ENCODE results near the gene BCAR1.
"Not testable (repeated sequence)": the region's sequence is repeated elsewhere in the genome, so short reads cannot be mapped to it uniquely, and the experiment has no call there.

Gene BCAR1

GRCh38 chr16:75271441-75272096, 20.1 kb upstream of the BCAR1 start:
- no peak for DNase-seq

DNA sequence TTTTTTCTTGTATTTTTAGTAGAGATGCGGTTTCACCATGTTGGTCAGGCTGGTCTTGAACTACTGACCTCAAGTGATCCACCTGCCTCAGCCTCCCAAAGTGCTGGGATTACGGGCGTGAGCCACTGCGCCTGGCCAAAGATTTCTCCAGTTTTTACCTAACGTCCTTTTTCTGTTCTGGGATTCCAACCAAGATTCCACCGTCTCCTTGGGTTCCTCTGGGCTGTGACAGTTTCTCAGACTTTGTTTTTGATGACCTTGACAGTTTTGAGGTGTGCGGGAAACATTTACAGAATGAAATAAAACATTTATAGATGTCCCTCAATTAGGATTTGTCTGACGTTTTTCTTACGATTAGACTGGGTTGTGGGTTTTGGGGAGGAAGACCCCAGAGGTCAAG, 17.9 kb upstream of the BCAR1 start:
- DNase-seq = not testable (repeated sequence)

DNA sequence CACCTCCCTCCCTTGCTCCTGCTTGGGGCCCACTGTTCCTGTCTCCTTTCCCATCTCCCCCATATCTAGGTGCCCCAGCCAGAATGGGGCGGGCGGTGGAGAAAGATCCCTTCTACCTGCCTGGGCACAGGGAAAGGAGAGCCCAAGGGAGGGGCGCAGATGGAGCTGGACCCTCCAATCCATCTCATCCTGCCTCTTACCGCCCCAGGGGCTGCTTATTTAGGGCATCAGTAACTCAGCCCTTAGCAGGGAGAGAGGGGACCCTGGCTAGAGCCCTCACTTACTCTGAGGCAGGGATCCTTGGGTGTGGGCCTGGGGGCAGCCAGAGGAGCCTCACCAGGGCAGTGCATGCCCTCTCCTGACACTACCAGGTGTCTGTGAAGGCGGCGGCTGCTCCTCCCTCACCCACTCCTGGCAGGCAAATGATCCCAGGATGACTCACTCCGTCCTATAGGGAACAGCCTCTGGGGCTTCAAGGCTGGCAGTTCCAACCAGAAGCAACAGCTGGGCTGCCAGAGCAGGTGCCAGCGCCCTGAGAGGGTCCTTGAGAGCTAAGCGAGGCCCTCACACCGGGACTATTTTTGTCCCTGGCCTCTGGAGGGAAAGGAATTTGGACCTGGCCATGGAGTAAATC, 16.3 kb upstream of the BCAR1 start:
- DNase-seq = peak; percentile 96

GRCh38 chr16:75266738-75267630, 15.6 kb upstream of the BCAR1 start:
- DNase-seq = no peak

- DNase-seq = peak; percentile 81 to 82
These were observed 14.7 kb upstream of the BCAR1 start for GRCh38 chr16:75265911-75266701.

- DNase-seq = no peak
These were observed 13.8 kb upstream of the BCAR1 start for GRCh38 chr16:75264999-75265910.

DNA sequence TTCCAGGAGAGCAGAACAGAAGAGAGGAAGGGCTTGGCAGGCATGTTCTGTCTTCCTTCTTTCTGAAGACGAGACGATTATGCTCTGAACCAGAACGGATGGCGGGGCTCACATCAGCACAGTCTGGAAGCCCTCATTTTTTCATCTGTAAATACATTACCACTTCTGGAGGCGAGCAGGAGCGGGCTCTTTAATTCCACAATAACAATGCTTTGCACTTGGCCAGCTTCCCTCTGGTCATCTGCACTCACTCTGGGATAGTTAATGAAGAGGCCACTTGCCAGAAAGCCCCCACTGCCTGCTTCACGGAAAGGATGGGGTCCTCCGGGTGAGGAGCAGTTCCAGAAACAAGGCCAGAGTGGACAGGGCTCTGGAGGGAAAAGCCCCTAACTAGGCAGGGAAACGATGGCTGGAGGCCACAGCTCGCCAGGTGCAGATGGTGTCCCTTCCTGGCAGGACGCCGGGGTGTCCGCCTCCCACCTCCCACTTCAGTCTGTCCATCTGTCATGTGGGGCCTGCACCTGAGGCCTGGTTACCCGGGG, 13.1 kb upstream of the BCAR1 start:
- DNase-seq = peak; percentile 48 to 54

DNA sequence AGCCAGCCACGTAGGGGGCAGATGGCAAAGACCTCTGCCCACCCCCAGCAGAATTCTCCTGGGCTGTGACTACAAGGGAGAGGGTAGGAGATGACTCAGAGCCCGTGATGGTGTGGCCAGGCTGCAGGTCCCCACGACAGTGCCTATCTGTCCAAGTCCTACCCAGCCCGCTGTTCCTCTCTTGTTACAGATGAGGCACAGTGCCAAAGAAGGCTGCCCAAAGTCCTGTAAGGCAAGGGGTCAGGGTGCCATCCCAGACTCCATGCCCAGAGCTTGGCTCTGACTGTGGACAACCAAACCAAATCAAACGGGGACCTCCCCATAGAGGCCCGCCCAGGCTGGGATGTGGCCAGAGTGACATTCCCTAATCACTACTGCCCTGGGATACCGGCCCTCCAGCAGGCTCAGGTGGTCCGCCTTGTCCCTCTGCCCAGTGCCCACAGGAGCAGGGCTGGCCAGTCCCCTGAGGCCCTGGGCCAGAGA, 12.6 kb upstream of the BCAR1 start:
- DNase-seq = no peak

DNA sequence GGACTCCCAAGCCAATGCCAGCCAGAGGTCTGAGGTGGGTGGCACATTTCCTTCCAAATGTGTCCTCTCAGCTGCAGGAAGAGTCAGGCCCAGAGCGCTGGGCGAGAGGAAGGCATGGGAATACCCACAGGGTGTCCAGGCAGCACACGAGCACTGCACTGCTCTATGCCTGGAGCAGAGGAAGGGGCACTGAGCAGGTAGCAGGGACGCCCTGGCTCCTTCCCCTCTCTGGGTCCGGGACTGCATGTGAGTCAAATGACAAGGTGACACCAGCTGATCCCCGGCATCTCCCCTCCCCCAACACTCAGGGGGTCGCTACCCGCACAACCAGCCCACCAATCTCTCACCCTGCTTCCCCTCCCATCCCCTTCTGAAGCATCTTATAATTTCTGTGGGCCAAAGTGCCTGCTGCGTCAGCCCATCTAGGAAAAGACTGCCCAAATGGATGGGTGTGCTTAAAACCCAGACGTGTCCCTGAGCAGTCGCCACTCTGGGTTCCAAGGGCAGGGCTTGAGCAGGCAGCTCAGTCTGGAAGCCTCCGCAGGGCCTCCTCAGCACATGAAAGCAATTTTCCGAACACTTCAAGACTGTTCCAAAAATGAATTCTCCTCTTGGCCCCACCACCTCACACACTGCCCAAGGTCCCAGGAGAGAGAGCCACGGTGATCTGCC, 12.0 kb upstream of the BCAR1 start:
- no peak for DNase-seq

- DNase-seq = no peak
These were observed 11.3 kb upstream of the BCAR1 start for GRCh38 chr16:75262800-75263127.

- no peak for DNase-seq
These were observed 10.8 kb upstream of the BCAR1 start for GRCh38 chr16:75262104-75262799.

DNA sequence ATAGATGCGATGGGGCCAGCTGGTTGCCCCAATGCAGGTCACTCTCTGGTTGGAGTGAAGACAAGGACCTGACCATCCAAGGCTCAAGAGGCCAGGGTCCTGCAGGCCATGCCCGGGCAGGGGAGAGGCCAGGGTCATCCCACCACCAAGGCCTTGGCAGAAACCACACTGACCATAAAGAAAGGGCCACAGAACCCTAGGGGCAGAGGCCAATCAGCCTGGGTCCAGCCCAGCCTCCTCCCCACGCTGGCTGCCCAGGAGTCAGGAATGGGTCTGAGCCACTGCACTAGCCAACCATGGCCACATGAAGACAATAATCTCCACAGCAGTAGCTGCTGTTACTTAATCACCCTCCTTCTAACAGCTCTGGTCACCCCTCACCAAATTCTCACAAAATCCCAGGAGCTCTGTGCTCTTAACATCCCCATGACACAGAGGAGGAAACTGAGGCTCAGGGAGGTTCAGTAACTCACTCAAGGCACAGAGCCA, 10.2 kb upstream of the BCAR1 start:
- no peak for DNase-seq

- no peak for DNase-seq
These were observed 9.6 kb upstream of the BCAR1 start for GRCh38 chr16:75260851-75261589.

DNA sequence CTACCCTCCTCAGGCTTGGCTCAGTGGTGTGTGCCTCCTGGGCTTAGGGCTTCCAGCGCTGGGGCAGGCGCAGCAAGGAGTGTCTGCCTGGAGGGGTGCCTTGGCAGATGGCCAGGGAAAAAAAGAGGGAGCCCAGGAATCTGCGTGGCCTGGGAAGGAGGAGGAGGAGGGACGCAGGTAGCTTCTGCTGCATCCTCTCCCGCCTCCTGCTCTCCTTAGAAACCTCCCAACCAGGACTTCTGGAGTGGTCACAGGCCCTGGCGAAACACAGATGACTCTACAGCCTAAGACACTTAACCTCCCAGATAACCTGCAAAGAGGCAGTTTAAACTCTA, 7.3 kb upstream of the BCAR1 start:
- no peak for DNase-seq

DNA sequence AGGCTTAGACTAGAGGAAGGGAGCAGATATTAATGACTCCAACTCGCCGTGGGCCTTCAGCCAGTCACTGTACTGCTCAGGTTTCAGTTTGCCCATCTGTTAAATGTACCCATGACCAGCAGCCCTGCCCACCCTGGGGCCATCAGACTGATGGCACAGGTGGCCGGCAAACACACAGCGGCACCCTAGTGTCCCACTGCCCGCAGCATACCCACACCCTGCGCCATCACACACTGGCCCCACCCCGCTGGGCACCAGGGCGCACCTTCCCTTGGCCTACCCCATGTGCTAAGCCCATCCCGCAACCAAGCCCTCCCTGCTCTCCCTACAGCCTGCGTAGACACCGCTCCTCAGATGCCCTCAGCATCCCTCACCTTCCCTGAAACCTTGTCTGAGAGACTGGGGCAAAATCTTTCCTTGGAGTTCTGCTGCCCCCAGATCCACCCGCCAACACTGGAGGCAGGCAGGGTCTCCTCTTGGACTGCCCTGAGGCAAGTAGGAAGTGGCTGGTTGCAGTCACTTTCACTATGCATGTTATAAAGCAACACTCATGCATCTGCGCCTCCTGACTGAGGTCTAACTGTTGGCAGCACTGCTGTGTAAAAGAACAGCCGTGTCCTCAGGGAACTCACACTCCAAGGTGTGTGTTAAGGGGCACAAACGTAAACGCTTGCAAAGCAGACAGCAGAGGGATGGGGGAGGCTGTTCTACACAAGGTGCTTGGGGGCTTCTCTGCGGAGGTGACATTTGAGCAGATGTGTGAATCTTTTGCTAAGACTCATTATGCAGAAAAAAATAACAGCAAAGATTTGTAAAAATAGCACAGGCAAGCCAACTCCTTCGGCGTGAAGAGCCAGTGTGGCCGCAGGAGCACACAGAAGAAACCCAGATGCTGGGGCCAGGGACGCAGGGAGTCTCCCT, 6.7 kb upstream of the BCAR1 start:
- DNase-seq = no peak

GRCh38 chr16:75256696-75257343, 5.4 kb upstream of the BCAR1 start:
- DNase-seq = peak; percentile 34 to 45

DNA sequence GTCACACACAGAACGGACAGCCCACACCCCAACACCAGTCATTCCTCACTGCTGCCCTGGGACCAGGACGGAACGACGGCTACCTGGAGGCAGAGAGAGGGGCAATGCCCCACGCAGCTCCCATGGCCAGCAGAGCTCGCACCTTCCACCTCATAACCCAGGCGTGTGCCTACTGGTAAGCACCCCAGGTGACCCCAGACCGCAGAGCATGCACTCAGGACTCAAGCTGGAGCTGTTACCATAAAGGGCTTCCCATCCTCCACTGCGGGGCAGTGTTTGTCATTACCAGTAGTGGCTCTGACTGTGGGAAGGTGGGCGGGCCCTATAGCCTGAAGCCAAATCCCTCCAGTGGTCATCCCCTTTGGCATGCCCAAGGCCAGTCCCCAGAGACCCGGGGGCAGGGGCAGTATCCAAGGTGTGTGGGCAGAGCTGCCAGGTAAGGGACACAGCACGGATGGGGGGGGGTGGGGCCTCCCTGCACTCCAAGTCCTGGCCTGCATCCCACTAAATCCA, 4.7 kb upstream of the BCAR1 start:
- DNase-seq = no peak

Data from SHP77 (cell line).